Neural cell (in vitro differentiated cells): ENCODE data around the gene CAMKMT. TPM values are rescaled to one million over a fixed set of nuclear protein-coding genes. Genes with fewer than 3 reads are reported as not detected.

Experiments used
- H2AFZ ChIP-seq: fragments of 200-600, 300-800 bp; sonication (generic), shearing (Covaris generic); 2 replicates; pipeline ENCODE4 v1.6.0; 2014; ENCODE audit warnings: low read depth, mild to moderate bottlenecking, antibody characterized with exemption, low read length, moderate library complexity
- H3F3A ChIP-seq: fragments of 200-600 bp; shearing (Covaris generic); 2 replicates; pipeline ENCODE4 v1.6.1; 2016; ENCODE audit warnings: mild to moderate bottlenecking, moderate library complexity, mixed read lengths, antibody characterized with exemption, low read length; ENCODE audit not compliant: insufficient read depth, poor library complexity, severe bottlenecking
- H3K27ac ChIP-seq: fragments of 200-600, 300-800 bp; sonication (generic), shearing (Covaris generic); 2 replicates; pipeline ENCODE4 v1.5.1; 2014; ENCODE audit warnings: mild to moderate bottlenecking, low read length, moderate library complexity
- H3K27me3 ChIP-seq: fragments of 300-800, 200-600 bp; sonication (generic), shearing (Covaris generic); 2 replicates; pipeline ENCODE4 v1.6.0; 2014; ENCODE audit warnings: mild to moderate bottlenecking, low read depth, low read length, moderate library complexity; ENCODE audit not compliant: insufficient read depth
- H3K36me3 ChIP-seq: fragments of 300-800, 200-600 bp; sonication (generic), shearing (Covaris generic); 2 replicates; pipeline ENCODE4 v1.5.1; 2014; ENCODE audit warnings: mild to moderate bottlenecking, antibody characterized with exemption, low read length, moderate library complexity; ENCODE audit not compliant: insufficient read depth
- H3K4me2 ChIP-seq: fragments of 300-800, 200-600 bp; sonication (generic), shearing (Covaris generic); 2 replicates; pipeline ENCODE4 v1.6.0; 2014; ENCODE audit warnings: mild to moderate bottlenecking, low read length
- H3K4me3 ChIP-seq: fragments of 300-800, 200-600 bp; sonication (generic), shearing (Covaris generic); 2 replicates; pipeline ENCODE4 v1.5.1; 2014; ENCODE audit warnings: mild to moderate bottlenecking, low read length, moderate library complexity
- H3K79me2 ChIP-seq: fragments of 200-600 bp; shearing (Covaris generic); replicated peaks from 2 replicates; pipeline ENCODE4 v1.6.0; 2014; ENCODE audit warnings: mild to moderate bottlenecking, low read length, moderate library complexity; ENCODE audit not compliant: insufficient read depth
- H3K9ac ChIP-seq: fragments of 300-800, 200-600 bp; sonication (generic), shearing (Covaris generic); 2 replicates; pipeline ENCODE4 v1.6.1; 2016; ENCODE audit warnings: mild to moderate bottlenecking, low read length, mixed read lengths
- H3K9me2 ChIP-seq: fragments of 200-600 bp; shearing (Covaris generic); 2 replicates; pipeline ENCODE4 v1.6.1; 2016; ENCODE audit warnings: mild to moderate bottlenecking, low read length, mixed read lengths; ENCODE audit not compliant: insufficient read depth
- H3K9me3 ChIP-seq: fragments of 200-600, 300-800 bp; sonication (generic), shearing (Covaris generic); 2 replicates; pipeline ENCODE4 v1.6.1; 2016; ENCODE audit warnings: mild to moderate bottlenecking, mixed run types, low read length, moderate library complexity, mixed read lengths
- H4K20me1 ChIP-seq: fragments of 200-600 bp; shearing (Covaris generic); 2 replicates; pipeline ENCODE4 v1.6.1; 2016; ENCODE audit warnings: mild to moderate bottlenecking, mixed run types; ENCODE audit not compliant: insufficient read depth
- CTCF ChIP-seq: fragments of 450-650 bp; IDR thresholded peaks from 2 replicates; pipeline ENCODE4 v1.5.1; 2014; ENCODE audit warnings: antibody characterized with exemption, mild to moderate bottlenecking, moderate library complexity; ENCODE audit not compliant: poor library complexity, severe bottlenecking
- EP300 ChIP-seq: fragments of 450-650 bp; conservative IDR thresholded peaks from 2 replicates; pipeline ENCODE4 v1.6.1; 2014; ENCODE audit warnings: antibody characterized with exemption, mild to moderate bottlenecking, moderate library complexity; ENCODE audit not compliant: poor library complexity, severe bottlenecking
- EZH2 ChIP-seq: fragments of 200-600, 300-800 bp; shearing (Covaris generic), sonication (generic); IDR thresholded peaks from 2 replicates; pipeline ENCODE4 v1.6.1; 2014; ENCODE audit warnings: antibody characterized with exemption, low read length, borderline replicate concordance, mild to moderate bottlenecking; ENCODE audit not compliant: insufficient read depth, poor library complexity, severe bottlenecking
- MXI1 ChIP-seq: fragments of 450-650 bp; conservative IDR thresholded peaks from 2 replicates; pipeline ENCODE4 v1.6.1; 2014; ENCODE audit warnings: antibody characterized with exemption, mild to moderate bottlenecking; ENCODE audit not compliant: poor library complexity, severe bottlenecking
- POLR2AphosphoS5 ChIP-seq: IDR thresholded peaks from 2 replicates; pipeline ENCODE4 v1.6.1; 2012
- RAD21 ChIP-seq: fragments of 450-650 bp; conservative IDR thresholded peaks from 2 replicates; pipeline ENCODE4 v1.6.1; 2014; ENCODE audit warnings: antibody characterized with exemption, mild to moderate bottlenecking, moderate library complexity
- REST ChIP-seq: IDR thresholded peaks from 2 replicates; pipeline ENCODE4 v1.6.1; 2012; ENCODE audit warnings: borderline replicate concordance
- SMC3 ChIP-seq: fragments of 450-650 bp; conservative IDR thresholded peaks from 2 replicates; pipeline ENCODE4 v1.6.1; 2014; ENCODE audit warnings: antibody characterized with exemption, mild to moderate bottlenecking, moderate library complexity; ENCODE audit not compliant: poor library complexity
- TAF1 ChIP-seq: IDR thresholded peaks from 2 replicates; pipeline ENCODE4 v1.6.1; 2012; ENCODE audit warnings: low read depth
- polyA plus RNA-seq: library from polyadenylated mRNA; depleted of rRNA; stranded (reverse); fragments of >200 nt; gene quantifications from 2 replicates; pipeline ENCODE4 v1.2.3, GENCODE V29; 2014

CAMKMT gene
- polyA plus RNA-seq, 1 donor from 2014 or later, result 5.1 TPM

GRCh38 chr2:44671916-44672315, 310.2 kb downstream of the CAMKMT start:
- Histone ChIP-seq H3K9me2 (no peaks in the 10 kb centered on the region), H3K79me2 (no peaks in the 10 kb centered on the region), H4K20me1 (no peaks in the 10 kb centered on the region), H3K9ac (no peak overlapping the region), H2AFZ (no peak overlapping the region), H3F3A (no peaks in the 10 kb centered on the region), H3K27ac (no peak overlapping the region), H3K4me3 (no peak overlapping the region), H3K27me3 (no peaks in the 10 kb centered on the region), H3K9me3 (no peaks in the 10 kb centered on the region), H3K36me3 (no peaks in the 10 kb centered on the region), H3K4me2 (no peak overlapping the region)
- TF ChIP-seq CTCF (no peak), SMC3 (no peak), EP300 (no peak), TAF1 (no peak), REST (no peak), MXI1 (no peak), RAD21 (no peak), POLR2AphosphoS5 (no peak), EZH2 (no peak)

- Histone ChIP-seq H3K27ac (no peak overlapping the region), H3K9me3 (no peaks in the 10 kb centered on the region), H3K36me3 (no peaks in the 10 kb centered on the region), H3F3A (no peaks in the 10 kb centered on the region), H3K79me2 (no peaks in the 10 kb centered on the region), H4K20me1 (no peaks in the 10 kb centered on the region), H2AFZ (no peak overlapping the region), H3K4me2 (no peak overlapping the region), H3K9me2 (no peaks in the 10 kb centered on the region), H3K4me3 (no peak overlapping the region), H3K27me3 (no peaks in the 10 kb centered on the region), H3K9ac (no peak overlapping the region)
- TF ChIP-seq MXI1 (no peak), REST (no peak), CTCF (no peak), EZH2 (no peak), SMC3 (no peak), RAD21 (no peak), TAF1 (no peak), EP300 (no peak)
Measured at GRCh38 chr2:44672431-44672830, 310.7 kb downstream of the CAMKMT start.
